GM04504 (cell line): Measurements from ENCODE around the gene MARCHF9.
"Not testable (repeated sequence)": the region's sequence is repeated elsewhere in the genome, so short reads cannot be mapped to it uniquely, and the experiment has no call there.

Source experiments
- DNase-seq: peaks from one replicate; pipeline ENCODE4 v3.0.0-alpha.2; 2012; ENCODE audit warnings: low read depth

Gene MARCHF9, protein sequence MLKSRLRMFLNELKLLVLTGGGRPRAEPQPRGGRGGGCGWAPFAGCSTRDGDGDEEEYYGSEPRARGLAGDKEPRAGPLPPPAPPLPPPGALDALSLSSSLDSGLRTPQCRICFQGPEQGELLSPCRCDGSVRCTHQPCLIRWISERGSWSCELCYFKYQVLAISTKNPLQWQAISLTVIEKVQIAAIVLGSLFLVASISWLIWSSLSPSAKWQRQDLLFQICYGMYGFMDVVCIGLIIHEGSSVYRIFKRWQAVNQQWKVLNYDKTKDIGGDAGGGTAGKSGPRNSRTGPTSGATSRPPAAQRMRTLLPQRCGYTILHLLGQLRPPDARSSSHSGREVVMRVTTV

GRCh38 chr12:57754411-57755193 lies at the start of gene MARCHF9:
Gene MARCHF9, plus strand, starts transcription at chr12:57755103. Its CDS starts 426 bp downstream, at chr12:57755529.
- no peak for DNase-seq

DNA sequence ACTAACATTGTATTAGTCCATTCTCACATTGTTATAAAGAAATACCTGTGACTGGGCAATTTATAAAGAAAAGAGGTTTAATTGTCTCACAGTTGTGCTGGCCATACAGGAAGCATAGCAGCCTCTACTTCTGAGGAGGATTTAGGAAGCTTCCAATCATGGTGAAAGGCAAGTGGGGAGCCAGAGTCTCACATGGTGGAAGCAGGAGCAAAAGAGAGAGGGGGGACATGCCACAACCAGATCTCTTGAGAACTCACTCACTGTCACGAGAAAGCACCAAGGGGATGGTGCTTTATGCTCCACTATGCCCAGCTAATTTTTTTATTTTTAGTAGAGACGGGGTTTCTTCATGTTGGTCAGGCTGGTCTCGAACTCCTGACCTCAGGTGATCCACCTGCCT lies 47.7 kb upstream of the MARCHF9 start:
- DNase-seq: no peak

GRCh38 chr12:57708296-57708695 lies 46.6 kb upstream of the MARCHF9 start:
- no peak for DNase-seq

DNA sequence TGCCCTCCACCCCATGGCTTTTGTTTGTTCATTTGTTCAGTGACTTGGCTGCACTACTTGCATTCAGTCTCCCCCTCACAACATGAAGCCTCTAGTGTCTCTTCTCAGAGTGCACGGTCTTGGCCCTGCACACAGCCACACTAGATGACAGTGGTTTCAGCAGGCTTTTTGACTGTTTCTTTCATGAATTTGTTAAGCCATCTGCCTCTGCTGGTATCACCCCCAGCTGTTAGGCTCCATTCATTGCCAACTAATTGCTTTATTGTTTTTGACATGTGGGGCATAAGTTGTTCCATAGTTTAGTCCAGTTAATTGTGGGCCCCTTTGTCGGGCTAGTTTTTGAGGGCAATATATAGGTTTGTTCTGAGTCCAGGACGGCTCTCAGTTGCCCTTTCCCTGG lies 42.2 kb upstream of the MARCHF9 start:
- DNase-seq: no peak

- DNase-seq: no peak
These were observed 41.7 kb upstream of the MARCHF9 start for GRCh38 chr12:57713209-57713608.

GRCh38 chr12:57715036-57715748 lies 39.7 kb upstream of the MARCHF9 start:
- DNase-seq: not testable (repeated sequence)

DNA sequence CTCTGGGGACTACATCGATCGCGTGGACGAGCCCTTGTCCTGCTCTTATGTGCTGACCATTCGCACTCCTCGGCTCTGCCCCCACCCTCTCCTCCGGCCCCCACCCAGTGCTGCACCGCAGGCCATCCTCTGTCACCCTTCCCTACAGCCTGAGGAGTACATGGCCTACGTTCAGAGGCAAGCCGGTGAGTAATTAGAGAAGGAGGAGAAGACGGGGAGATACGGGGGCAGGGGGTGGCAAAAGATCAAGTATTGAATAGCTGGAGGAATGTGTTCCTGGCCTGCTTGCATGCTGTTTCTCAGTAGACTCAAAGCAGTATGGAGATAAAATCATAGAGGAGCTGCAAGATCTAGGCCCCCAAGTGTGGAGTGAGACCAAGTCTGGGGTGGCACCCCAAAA lies 39.1 kb upstream of the MARCHF9 start:
- no peak for DNase-seq

- DNase-seq: no peak
These were observed 38.6 kb upstream of the MARCHF9 start for GRCh38 chr12:57716305-57716704.

GRCh38 chr12:57717131-57717530 lies 37.8 kb upstream of the MARCHF9 start:
- DNase-seq: no peak

DNA sequence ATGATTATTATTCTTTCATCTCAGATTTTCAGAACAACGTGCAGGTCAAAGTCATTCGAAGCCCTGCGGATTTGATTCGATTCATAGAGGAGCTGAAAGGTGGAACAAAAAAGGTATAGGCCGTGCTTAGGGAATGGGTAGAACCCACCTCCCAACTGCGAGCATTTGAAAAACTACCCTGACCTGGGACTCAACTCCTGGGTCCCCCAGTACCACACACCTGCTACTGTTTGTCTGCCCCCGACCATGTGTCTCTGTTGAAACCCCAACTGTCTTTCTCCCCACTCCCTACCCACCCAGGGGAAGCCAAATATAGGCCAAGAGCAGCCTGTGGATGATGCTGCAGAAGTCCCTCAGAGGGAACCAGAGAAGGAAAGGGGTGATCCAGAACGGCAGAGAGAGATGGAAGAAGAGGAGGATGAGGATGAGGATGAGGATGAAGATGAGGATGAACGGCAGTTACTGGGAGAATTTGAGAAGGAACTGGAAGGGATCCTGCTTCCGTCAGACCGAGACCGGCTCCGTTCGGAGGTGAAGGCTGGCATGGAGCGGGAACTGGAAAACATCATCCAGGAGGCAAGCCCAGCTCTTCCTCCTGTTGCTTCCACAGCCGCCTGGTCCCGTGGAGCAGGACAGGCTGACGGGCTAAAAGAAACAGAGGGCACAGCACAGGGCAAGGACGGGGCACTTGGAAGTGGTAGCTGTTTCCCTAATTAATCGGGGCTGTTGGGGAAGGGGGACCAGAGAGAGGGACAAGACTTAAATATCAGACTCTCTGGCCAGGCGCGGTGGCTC lies 36.9 kb upstream of the MARCHF9 start:
- no peak for DNase-seq

GRCh38 chr12:57718641-57719528 lies 36.0 kb upstream of the MARCHF9 start:
- no peak for DNase-seq

GRCh38 chr12:57719777-57720605 lies 34.9 kb upstream of the MARCHF9 start:
- no peak for DNase-seq

DNA sequence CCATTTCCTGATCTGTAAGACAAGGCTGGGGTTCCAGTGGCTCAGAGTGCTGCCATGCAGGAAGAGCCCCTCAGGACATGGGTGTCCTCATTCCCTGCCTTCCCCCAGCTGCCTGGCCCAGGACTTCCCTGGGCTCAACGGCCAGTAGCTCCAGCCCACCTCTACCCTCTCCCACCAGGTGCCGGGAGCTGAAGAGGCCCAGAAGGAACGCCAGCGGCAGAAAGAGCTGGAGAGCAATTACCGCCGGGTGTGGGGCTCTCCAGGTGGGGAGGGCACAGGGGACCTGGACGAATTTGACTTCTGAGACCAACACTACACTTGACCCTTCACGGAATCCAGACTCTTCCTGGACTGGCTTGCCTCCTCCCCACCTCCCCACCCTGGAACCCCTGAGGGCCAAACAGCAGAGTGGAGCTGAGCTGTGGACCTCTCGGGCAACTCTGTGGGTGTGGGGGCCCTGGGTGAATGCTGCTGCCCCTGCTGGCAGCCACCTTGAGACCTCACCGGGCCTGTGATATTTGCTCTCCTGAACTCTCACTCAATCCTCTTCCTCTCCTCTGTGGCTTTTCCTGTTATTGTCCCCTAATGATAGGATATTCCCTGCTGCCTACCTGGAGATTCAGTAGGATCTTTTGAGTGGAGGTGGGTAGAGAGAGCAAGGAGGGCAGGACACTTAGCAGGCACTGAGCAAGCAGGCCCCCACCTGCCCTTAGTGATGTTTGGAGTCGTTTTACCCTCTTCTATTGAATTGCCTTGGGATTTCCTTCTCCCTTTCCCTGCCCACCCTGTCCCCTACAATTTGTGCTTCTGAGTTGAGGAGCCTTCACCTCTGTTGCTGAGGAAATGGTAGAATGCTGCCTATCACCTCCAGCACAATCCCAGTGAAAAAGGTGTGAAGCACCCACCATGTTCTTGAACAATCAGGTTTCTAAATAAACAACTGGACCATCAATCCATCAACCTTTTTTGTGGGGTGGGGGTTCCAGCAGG lies 34.0 kb upstream of the MARCHF9 start:
- DNase-seq: no peak

GRCh38 chr12:57721846-57722608 lies 32.9 kb upstream of the MARCHF9 start:
- not testable (repeated sequence) for DNase-seq

GRCh38 chr12:57722716-57723629 lies 31.9 kb upstream of the MARCHF9 start:
- no peak for DNase-seq

GRCh38 chr12:57723630-57723962 lies 31.3 kb upstream of the MARCHF9 start:
- no peak for DNase-seq
